Smooth muscle cell (in vitro differentiated cells): Measurements from ENCODE around the gene EIF5B. TPM values are rescaled to one million over a fixed set of nuclear protein-coding genes. Genes with fewer than 3 reads are reported as not detected.

ENCODE experiments used
- DNase-seq: peaks from one replicate; lab custom pipeline; 2025; ENCODE audit not compliant: unreplicated experiment; lab: John Stamatoyannopoulos, UW
- H2AFZ ChIP-seq: fragments of 200-600 bp; sonication (generic); 2 replicates; pipeline ENCODE4 v1.6.0; 2016; ENCODE audit warnings: antibody characterized with exemption, low read depth, mild to moderate bottlenecking
- H3F3A ChIP-seq: fragments of 200-600 bp; sonication (generic); 2 replicates; pipeline ENCODE4 v1.6.0; 2017; ENCODE audit warnings: antibody characterized with exemption, low read depth
- H3K27ac ChIP-seq: fragments of 200-600 bp; sonication (generic); 2 replicates; pipeline ENCODE4 v1.5.1; 2016; ENCODE audit warnings: low read depth, mild to moderate bottlenecking
- H3K27me3 ChIP-seq: fragments of 200-600 bp; sonication (generic); 2 replicates; pipeline ENCODE4 v1.6.1; 2016; ENCODE audit warnings: low read depth, mild to moderate bottlenecking
- H3K36me3 ChIP-seq: fragments of 200-600 bp; sonication (generic); 2 replicates; pipeline ENCODE4 v1.5.1; 2016; ENCODE audit warnings: low read depth
- H3K4me1 ChIP-seq: fragments of 200-600 bp; sonication (generic); 2 replicates; pipeline ENCODE4 v1.5.1; 2016; ENCODE audit warnings: low read depth
- H3K4me2 ChIP-seq: fragments of 200-600 bp; sonication (generic); 2 replicates; pipeline ENCODE4 v1.6.0; 2016; ENCODE audit warnings: mild to moderate bottlenecking
- H3K4me3 ChIP-seq: fragments of 200-600 bp; sonication (generic); 2 replicates; pipeline ENCODE4 v1.5.1; 2016; ENCODE audit warnings: mild to moderate bottlenecking
- H3K79me2 ChIP-seq: fragments of 200-600 bp; sonication (generic); 2 replicates; pipeline ENCODE4 v1.6.0; 2016; ENCODE audit warnings: low read depth, mild to moderate bottlenecking
- H3K9ac ChIP-seq: fragments of 200-600 bp; sonication (generic); 2 replicates; pipeline ENCODE4 v1.6.0; 2016; ENCODE audit warnings: low read depth
- H3K9me3 ChIP-seq: fragments of 200-600 bp; sonication (generic); replicated peaks from 2 replicates; pipeline ENCODE4 v1.5.1; 2016; ENCODE audit warnings: low read depth
- H4K20me1 ChIP-seq: fragments of 200-600 bp; sonication (generic); 2 replicates; pipeline ENCODE4 v1.6.0; 2016; ENCODE audit warnings: low read depth
- CTCF ChIP-seq: fragments of 200-600 bp; sonication (generic); IDR thresholded peaks from 2 replicates; pipeline ENCODE4 v1.5.1; 2017; ENCODE audit warnings: borderline replicate concordance, mild to moderate bottlenecking, antibody characterized with exemption; ENCODE audit not compliant: insufficient read depth, poor library complexity, severe bottlenecking
- WGBS: methylation state at CpG from one replicate; pipeline ENCODE4 v1.1.7; 2016; ENCODE audit warnings: low lambda C conversion rate; 5-methylcytosine and 5-hydroxymethylcytosine counted together
- polyA plus RNA-seq: library from polyadenylated mRNA; unstranded; fragments of >200 nt; fragmentation: Nextera tagmentation; extraction: Ambion mirVana; gene quantifications from 2 replicates; pipeline ENCODE4 v1.2.1, GENCODE V29; 2016
- total RNA-seq: library from RNA; depleted of rRNA; stranded (reverse); fragments of >200 nt; gene quantifications from 2 replicates; pipeline ENCODE4 v1.2.3, GENCODE V29; 2014

The EIF5B gene
- total and polyA plus RNA-seq, 2 experiments from 2014 or later = 17.1 to 23.3 TPM

GRCh38 chr2:99382143-99382542 lies 45.0 kb downstream of the EIF5B start:
- no peak overlapping the region for H2AFZ ChIP-seq
- WGBS = 98% methylated on average over 2 of the region's 2 CpGs
- peaks cover 45% of the 10 kb centered on the region for H3K36me3 ChIP-seq
- H3F3A ChIP-seq = no peaks in the 10 kb centered on the region
- no peaks in the 10 kb centered on the region for H3K9me3 ChIP-seq
- no peak overlapping the region for H3K9ac ChIP-seq
- H3K4me1 ChIP-seq = no peaks in the 10 kb centered on the region
- no peak overlapping the region for H3K4me2 ChIP-seq
- no peak overlapping the region for H3K27ac ChIP-seq
- no peaks in the 10 kb centered on the region for H4K20me1 ChIP-seq
- no peaks in the 10 kb centered on the region for H3K27me3 ChIP-seq
- DNase-seq = no peak
- no peak for TF ChIP-seq CTCF
- no peaks in the 10 kb centered on the region for H3K79me2 ChIP-seq
- no peak overlapping the region for H3K4me3 ChIP-seq

GRCh38 chr2:99386011-99386410 lies 48.8 kb downstream of the EIF5B start:
- Histone ChIP-seq H3K27ac (no peak overlapping the region), H2AFZ (no peak overlapping the region), H3K4me2 (no peak overlapping the region), H3F3A (no peaks in the 10 kb centered on the region), H3K36me3 (peaks cover 25% of the 10 kb centered on the region), H3K4me1 (no peaks in the 10 kb centered on the region), H3K9ac (no peak overlapping the region), H3K9me3 (no peaks in the 10 kb centered on the region), H3K4me3 (no peak overlapping the region), H3K27me3 (no peaks in the 10 kb centered on the region), H4K20me1 (peaks cover 7% of the 10 kb centered on the region), H3K79me2 (peaks cover 6% of the 10 kb centered on the region)
- no peak for DNase-seq
- 90% methylated on average over 2 of the region's 2 CpGs for WGBS
- no peak for TF ChIP-seq CTCF

- Histone ChIP-seq H3K27ac (no peak overlapping the region), H3K4me2 (no peak overlapping the region), H3K79me2 (peaks cover 6% of the 10 kb centered on the region), H3K27me3 (no peaks in the 10 kb centered on the region), H4K20me1 (peaks cover 7% of the 10 kb centered on the region), H3K4me1 (no peaks in the 10 kb centered on the region), H3K36me3 (peaks cover 15% of the 10 kb centered on the region), H3F3A (no peaks in the 10 kb centered on the region), H2AFZ (no peak overlapping the region), H3K4me3 (no peak overlapping the region), H3K9ac (no peak overlapping the region), H3K9me3 (no peaks in the 10 kb centered on the region)
- DNase-seq = no peak
- TF ChIP-seq CTCF = no peak
- WGBS = 99% methylated on average over 2 of the region's 2 CpGs
These were observed 51.7 kb downstream of the EIF5B start for GRCh38 chr2:99388892-99389291.

- Histone ChIP-seq H3K27ac (no peak overlapping the region), H3K4me2 (no peak overlapping the region), H3F3A (no peaks in the 10 kb centered on the region), H3K36me3 (peaks cover 16% of the 10 kb centered on the region), H3K79me2 (peaks cover 6% of the 10 kb centered on the region), H3K4me3 (no peak overlapping the region), H4K20me1 (peaks cover 7% of the 10 kb centered on the region), H3K4me1 (no peaks in the 10 kb centered on the region), H2AFZ (no peak overlapping the region), H3K9ac (no peak overlapping the region), H3K27me3 (no peaks in the 10 kb centered on the region), H3K9me3 (no peaks in the 10 kb centered on the region)
- WGBS = 45% methylated on average over 2 of the region's 2 CpGs
- no peak for TF ChIP-seq CTCF
- DNase-seq = no peak
These were observed 52.2 kb downstream of the EIF5B start for GRCh38 chr2:99389371-99389770.
